ENCODE results near the gene SPART.
A peak's percentile ranks its signal among the peaks of the same experiment; 100 is the strongest.
"Not testable (repeated sequence)": the region's sequence is repeated elsewhere in the genome, so short reads cannot be mapped to it uniquely, and the experiment has no call there.

SPART gene

GRCh38 chr13:36310417-36311108 lies 35.6 kb downstream of the SPART start:
- DNase-seq = no peak

- no peak for DNase-seq
Observed at GRCh38 chr13:36302289-36302688, 43.9 kb downstream of the SPART start.

- not testable (repeated sequence) for DNase-seq
Observed at GRCh38 chr13:36299469-36299868, 46.7 kb downstream of the SPART start.

- no peak for DNase-seq
Observed at GRCh38 chr13:36298535-36299068, 47.6 kb downstream of the SPART start.

- DNase-seq = peak; percentile 84
Observed at GRCh38 chr13:36297366-36298338, 48.5 kb downstream of the SPART start, which contains the start of gene CCDC169. Gene CCDC169, minus strand, starts transcription at chr13:36297814. Its CDS starts 95 bp downstream, at chr13:36297719.

- DNase-seq = peak; percentile 25
Observed at GRCh38 chr13:36294096-36294495, 52.1 kb downstream of the SPART start.

GRCh38 chr13:36293497-36293896 lies 52.7 kb downstream of the SPART start:
- no peak for DNase-seq

- DNase-seq = peak; percentile 16
Observed at GRCh38 chr13:36288794-36289391, 57.3 kb downstream of the SPART start.

GRCh38 chr13:36286006-36286405 lies 60.2 kb downstream of the SPART start:
- DNase-seq = no peak

GRCh38 chr13:36282821-36283432 lies 63.3 kb downstream of the SPART start:
- DNase-seq = peak; percentile 53

GRCh38 chr13:36275190-36276002 lies 70.8 kb downstream of the SPART start:
- peak; percentile 69 for DNase-seq

GRCh38 chr13:36273431-36273830 lies 72.8 kb downstream of the SPART start:
- no peak for DNase-seq

GRCh38 chr13:36261976-36262375 lies 84.2 kb downstream of the SPART start:
- DNase-seq = no peak

GRCh38 chr13:36261011-36261410 lies 85.2 kb downstream of the SPART start:
- DNase-seq = no peak

GRCh38 chr13:36259361-36260137 lies 86.6 kb downstream of the SPART start:
- no peak for DNase-seq

GRCh38 chr13:36258831-36259230 lies 87.4 kb downstream of the SPART start:
- DNase-seq = no peak
